Measurements from ENCODE around the gene CCDC93. TPM values are rescaled to one million over a fixed set of nuclear protein-coding genes. Genes with fewer than 3 reads are reported as not detected.

CCDC93 gene, protein sequence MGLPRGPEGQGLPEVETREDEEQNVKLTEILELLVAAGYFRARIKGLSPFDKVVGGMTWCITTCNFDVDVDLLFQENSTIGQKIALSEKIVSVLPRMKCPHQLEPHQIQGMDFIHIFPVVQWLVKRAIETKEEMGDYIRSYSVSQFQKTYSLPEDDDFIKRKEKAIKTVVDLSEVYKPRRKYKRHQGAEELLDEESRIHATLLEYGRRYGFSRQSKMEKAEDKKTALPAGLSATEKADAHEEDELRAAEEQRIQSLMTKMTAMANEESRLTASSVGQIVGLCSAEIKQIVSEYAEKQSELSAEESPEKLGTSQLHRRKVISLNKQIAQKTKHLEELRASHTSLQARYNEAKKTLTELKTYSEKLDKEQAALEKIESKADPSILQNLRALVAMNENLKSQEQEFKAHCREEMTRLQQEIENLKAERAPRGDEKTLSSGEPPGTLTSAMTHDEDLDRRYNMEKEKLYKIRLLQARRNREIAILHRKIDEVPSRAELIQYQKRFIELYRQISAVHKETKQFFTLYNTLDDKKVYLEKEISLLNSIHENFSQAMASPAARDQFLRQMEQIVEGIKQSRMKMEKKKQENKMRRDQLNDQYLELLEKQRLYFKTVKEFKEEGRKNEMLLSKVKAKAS
- 21.5 and 26.9 TPM in 2 replicates for total RNA-seq

DNA sequence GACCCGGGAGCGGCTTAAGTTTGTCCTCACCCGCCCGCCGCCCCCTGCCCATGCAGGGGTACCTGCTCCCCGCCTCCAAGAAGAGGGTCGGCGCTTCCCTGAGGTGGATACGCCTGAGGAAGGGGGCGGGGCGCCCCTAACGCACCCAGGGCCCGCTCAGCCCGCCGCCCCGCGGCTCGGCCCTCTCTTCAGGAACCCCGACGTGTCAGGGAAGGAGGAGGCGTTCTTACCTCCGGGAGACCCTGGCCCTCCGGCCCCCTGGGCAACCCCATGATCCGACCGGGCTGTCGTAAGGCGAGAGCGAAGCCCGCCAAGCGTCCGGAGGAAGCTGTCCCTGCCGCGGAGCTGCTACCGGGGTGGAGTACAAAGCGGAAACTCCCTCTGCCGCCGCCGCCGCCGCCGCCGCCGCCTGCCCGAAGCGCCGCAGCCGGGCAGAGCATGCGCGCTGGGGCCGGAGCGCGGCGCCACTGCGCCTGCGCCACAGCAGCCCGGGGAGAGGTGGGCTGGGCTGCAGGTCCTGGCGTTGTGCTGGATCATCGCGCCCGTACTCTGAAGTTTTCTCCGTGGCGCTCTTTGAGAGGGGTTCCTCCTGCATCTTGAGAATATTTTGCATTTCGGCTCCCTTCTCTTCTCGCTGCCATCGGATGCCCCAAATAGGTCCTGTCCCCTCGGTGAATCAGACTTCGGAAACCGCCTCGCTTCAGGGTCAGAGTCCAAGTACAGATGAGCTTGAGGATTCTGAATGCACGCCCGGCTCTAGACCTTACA is at the start of gene CCDC93:
Gene CCDC93, minus strand, starts transcription at position 347 of the 768 bp plus-strand sequence. Its CDS starts 75 bp downstream, at position 272.

Other genes with a start within 250 kb of the CCDC93 start
- gene DDX18, start 199.4 kb downstream of the CCDC93 start, total RNA-seq: 50.3 and 54.5 TPM in 2 replicates
- gene INSIG2, start 74.4 kb upstream of the CCDC93 start, total RNA-seq: 18.9 and 21.9 TPM in 2 replicates

Measured in dermis lymphatic vessel endothelial cell (primary cell).